ENCODE measurements around the gene C9orf50.

The C9orf50 gene

DNA sequence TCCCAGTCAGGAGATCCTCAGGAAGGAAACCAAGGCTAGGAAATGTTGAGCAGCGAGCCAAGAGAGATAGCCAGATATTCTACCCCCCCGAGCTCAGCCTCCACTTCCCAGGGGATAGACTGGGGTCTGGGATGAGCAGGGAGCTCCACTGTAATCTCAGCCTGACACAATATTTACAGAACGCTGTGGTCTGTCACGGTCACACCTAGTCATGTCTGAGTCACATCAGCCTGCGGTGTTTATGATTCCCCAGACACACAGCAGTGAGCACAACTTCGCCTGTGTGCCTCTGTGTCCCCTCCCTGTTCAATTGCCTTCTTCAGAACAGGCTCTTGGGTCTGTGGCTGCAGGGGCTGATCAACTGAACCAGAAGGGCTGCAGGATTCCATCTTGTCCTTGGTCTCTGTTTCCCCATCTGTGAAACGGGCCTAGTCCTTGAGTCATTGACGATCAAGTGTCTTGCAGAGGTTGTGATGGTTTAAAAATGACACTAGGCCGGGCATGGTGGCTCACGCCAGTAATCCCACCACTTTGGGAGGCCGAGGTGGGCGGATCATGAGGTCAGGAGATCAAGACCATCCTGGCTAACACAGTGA lies 36.0 kb upstream of the C9orf50 start:
- Histone ChIP-seq H3K27me3 (ENCODE audit: control insufficient read depth, insufficient read depth, low read length) (no peaks in the 10 kb centered on the region), H3K4me1 (ENCODE audit: control insufficient read depth, insufficient read depth, low read length) (no peaks in the 10 kb centered on the region), H3K4me3 (ENCODE audit: low read depth, low read length) (no peak overlapping the region), H3K9me3 (ENCODE audit: control insufficient read depth, insufficient read depth, low read length) (no peaks in the 10 kb centered on the region), H3K36me3 (ENCODE audit: control insufficient read depth, insufficient read depth, low read length) (no peaks in the 10 kb centered on the region), H3K9ac (ENCODE audit: low read depth, low read length) (no peak overlapping the region)

DNA sequence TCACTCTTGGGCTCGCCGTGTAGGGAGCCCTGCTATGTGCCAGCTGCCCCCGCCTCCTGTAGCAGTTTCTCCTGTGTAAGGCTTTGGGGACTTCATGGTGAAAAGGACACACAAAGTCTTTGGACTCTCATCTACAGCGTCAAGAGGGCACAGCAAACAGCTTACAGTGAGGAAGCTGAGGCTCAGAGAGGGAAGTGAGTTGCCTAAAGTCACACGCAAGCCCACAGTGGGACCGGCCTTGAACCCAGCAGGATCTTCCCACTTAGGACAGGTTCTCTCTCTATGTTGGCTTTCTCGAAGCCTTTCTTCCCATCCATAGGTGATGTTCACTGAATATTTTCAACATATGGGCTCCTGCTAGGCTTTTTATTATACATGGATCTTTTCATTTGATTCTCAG lies 34.8 kb upstream of the C9orf50 start:
- Histone ChIP-seq H3K36me3 (ENCODE audit: control insufficient read depth, insufficient read depth, low read length) (no peaks in the 10 kb centered on the region), H3K9ac (ENCODE audit: low read depth, low read length) (no peak overlapping the region), H3K4me1 (ENCODE audit: control insufficient read depth, insufficient read depth, low read length) (no peaks in the 10 kb centered on the region), H3K27me3 (ENCODE audit: control insufficient read depth, insufficient read depth, low read length) (no peaks in the 10 kb centered on the region), H3K4me3 (ENCODE audit: low read depth, low read length) (no peak overlapping the region), H3K9me3 (ENCODE audit: control insufficient read depth, insufficient read depth, low read length) (no peaks in the 10 kb centered on the region)

GRCh38 chr9:129655154-129655553 lies 34.3 kb upstream of the C9orf50 start:
- no peaks in the 10 kb centered on the region for H3K27me3 ChIP-seq (ENCODE audit: control insufficient read depth, insufficient read depth, low read length)
- no peak overlapping the region for H3K4me3 ChIP-seq (ENCODE audit: low read depth, low read length)
- H3K4me1 ChIP-seq (ENCODE audit: control insufficient read depth, insufficient read depth, low read length), result no peaks in the 10 kb centered on the region

GRCh38 chr9:129654554-129655040 lies 33.7 kb upstream of the C9orf50 start:
- Histone ChIP-seq H3K36me3 (ENCODE audit: control insufficient read depth, insufficient read depth, low read length) (no peaks in the 10 kb centered on the region), H3K4me3 (ENCODE audit: low read depth, low read length) (no peak overlapping the region), H3K9me3 (ENCODE audit: control insufficient read depth, insufficient read depth, low read length) (no peaks in the 10 kb centered on the region), H3K9ac (ENCODE audit: low read depth, low read length) (no peak overlapping the region), H3K27me3 (ENCODE audit: control insufficient read depth, insufficient read depth, low read length) (no peaks in the 10 kb centered on the region), H3K4me1 (ENCODE audit: control insufficient read depth, insufficient read depth, low read length) (no peaks in the 10 kb centered on the region)

More at GRCh38 chr9:129655154-129655553, 34.3 kb upstream of the C9orf50 start:
- Histone ChIP-seq H3K9me3 (ENCODE audit: control insufficient read depth, insufficient read depth, low read length) (no peaks in the 10 kb centered on the region), H3K9ac (ENCODE audit: low read depth, low read length) (no peak overlapping the region), H3K36me3 (ENCODE audit: control insufficient read depth, insufficient read depth, low read length) (no peaks in the 10 kb centered on the region)

DNA sequence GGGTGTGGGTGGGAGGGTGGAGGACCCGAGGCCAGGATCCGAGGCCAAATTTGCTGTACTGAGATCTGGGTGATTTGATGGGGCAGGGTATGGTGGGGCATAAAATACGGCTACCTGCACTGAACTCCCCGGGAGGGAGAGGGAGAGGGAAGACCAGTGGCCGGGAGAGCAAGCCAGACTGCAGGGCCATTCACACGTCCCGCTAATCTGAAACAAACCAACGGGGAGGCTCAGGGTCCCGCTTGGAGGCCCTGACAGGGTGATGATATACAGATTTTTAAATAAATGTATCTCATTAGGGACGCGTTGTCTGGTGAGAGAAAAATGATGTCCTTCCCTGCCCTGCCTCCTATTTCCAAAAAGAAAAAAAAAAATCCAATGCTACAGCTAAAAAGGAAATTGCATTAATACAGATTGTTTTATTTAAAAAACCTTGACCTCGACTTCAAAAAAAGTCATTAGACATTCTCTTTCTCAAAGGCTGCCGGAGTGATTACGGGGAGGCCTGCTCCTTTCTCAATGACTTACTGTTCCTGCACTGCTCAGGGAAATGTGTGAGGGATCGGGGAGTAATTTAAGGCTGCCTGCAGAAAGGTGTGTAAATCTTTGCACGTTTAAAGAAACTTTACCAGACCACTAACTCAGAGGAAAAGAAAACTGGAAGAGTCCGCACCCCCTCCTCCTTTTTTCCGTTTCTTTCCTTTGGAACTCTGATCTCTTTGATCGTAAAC lies 33.1 kb upstream of the C9orf50 start:
- H3K36me3 ChIP-seq (ENCODE audit: control insufficient read depth, insufficient read depth, low read length), result no peaks in the 10 kb centered on the region
- no peak overlapping the region for H3K9ac ChIP-seq (ENCODE audit: low read depth, low read length)
- H3K4me1 ChIP-seq (ENCODE audit: control insufficient read depth, insufficient read depth, low read length), result no peaks in the 10 kb centered on the region
- H3K4me3 ChIP-seq (ENCODE audit: low read depth, low read length), result no peak overlapping the region
- H3K9me3 ChIP-seq (ENCODE audit: control insufficient read depth, insufficient read depth, low read length), result no peaks in the 10 kb centered on the region
- no peaks in the 10 kb centered on the region for H3K27me3 ChIP-seq (ENCODE audit: control insufficient read depth, insufficient read depth, low read length)

DNA sequence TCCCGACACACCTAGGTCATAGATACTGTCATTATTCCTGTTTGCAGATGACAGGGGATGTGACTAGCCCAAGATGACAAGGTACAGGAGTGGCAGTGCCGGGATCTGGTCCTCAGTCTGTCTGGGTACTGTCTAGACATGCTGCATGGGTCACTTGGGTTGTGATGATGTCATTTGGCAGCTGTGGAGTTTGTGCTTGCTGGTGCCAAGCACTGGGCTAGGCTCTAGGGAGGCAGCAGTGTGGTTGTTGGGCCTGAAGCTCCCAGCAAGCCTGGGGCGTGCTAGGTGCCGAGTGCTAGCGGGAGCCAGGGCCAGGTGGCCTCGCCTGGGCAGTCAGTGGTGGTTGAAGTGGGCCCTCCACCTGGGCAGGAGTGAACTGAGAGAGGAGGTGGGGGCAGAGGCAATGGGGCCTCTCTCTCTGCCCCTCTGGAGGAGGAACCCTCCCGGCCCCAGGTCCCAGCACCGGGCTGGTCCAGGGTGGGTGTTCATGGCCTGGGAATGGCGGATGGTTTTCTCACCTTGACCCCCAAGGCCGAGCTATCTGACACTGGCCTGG lies 29.9 kb upstream of the C9orf50 start:
- Histone ChIP-seq H3K4me3 (ENCODE audit: low read depth, low read length) (no peak overlapping the region), H3K4me1 (ENCODE audit: control insufficient read depth, insufficient read depth, low read length) (no peaks in the 10 kb centered on the region), H3K27me3 (ENCODE audit: control insufficient read depth, insufficient read depth, low read length) (no peaks in the 10 kb centered on the region), H3K9ac (ENCODE audit: low read depth, low read length) (no peak overlapping the region), H3K9me3 (ENCODE audit: control insufficient read depth, insufficient read depth, low read length) (no peaks in the 10 kb centered on the region), H3K36me3 (ENCODE audit: control insufficient read depth, insufficient read depth, low read length) (no peaks in the 10 kb centered on the region)

DNA sequence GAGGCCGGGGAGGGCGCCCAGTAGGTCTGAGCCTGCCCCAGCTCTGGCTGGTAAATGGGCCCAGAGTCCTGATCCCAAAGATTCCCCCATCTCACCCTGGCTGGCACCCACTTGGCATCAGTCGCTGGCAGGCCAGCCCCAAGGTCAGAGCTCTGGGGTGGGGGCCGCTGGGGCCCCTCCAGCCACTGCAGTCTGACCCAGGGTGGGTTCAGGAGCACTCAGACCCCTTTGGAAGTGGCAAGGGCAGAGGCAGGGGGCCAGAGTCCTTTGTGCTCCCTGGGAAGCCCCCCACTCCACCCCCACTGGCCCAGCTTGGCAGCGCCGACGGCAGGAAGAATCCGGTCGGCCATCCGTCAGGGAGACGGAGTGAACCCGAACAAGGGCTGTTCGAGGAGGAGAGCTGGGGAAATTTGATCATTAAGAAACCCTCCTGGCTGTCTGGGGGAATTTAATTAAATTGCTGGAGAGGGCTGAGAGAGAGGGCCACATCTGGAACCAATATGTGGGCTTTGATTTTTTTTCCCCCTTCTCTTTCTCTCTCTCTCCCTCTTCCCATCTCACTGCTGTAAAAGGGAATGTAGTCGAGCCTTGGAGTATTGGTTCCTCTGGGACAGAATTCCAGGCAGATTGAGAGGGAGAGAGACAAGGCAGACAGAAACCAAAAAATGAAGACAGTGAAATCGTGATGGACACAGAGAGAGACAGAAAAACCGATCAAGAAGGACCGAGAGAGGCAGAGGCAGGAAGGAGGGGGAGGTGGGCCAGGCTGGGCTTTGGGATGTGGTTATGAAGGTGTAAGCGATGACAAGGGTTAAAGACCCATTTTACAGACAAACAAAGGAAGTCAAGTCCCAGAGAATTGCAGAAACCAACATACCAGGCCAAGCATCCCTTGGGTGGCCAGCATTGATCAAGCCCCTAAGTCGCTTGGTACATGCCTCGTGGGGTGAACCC lies 29.1 kb upstream of the C9orf50 start:
- Histone ChIP-seq H3K4me3 (ENCODE audit: low read depth, low read length) (no peak overlapping the region), H3K9ac (ENCODE audit: low read depth, low read length) (no peak overlapping the region), H3K36me3 (ENCODE audit: control insufficient read depth, insufficient read depth, low read length) (no peaks in the 10 kb centered on the region), H3K27me3 (ENCODE audit: control insufficient read depth, insufficient read depth, low read length) (no peaks in the 10 kb centered on the region), H3K4me1 (ENCODE audit: control insufficient read depth, insufficient read depth, low read length) (no peaks in the 10 kb centered on the region), H3K9me3 (ENCODE audit: control insufficient read depth, insufficient read depth, low read length) (no peaks in the 10 kb centered on the region)

GRCh38 chr9:129648764-129649115 lies 27.8 kb upstream of the C9orf50 start:
- Histone ChIP-seq H3K4me3 (ENCODE audit: low read depth, low read length) (no peak overlapping the region), H3K27me3 (ENCODE audit: control insufficient read depth, insufficient read depth, low read length) (no peaks in the 10 kb centered on the region), H3K36me3 (ENCODE audit: control insufficient read depth, insufficient read depth, low read length) (no peaks in the 10 kb centered on the region), H3K9ac (ENCODE audit: low read depth, low read length) (no peak overlapping the region), H3K4me1 (ENCODE audit: control insufficient read depth, insufficient read depth, low read length) (no peaks in the 10 kb centered on the region), H3K9me3 (ENCODE audit: control insufficient read depth, insufficient read depth, low read length) (no peaks in the 10 kb centered on the region)

DNA sequence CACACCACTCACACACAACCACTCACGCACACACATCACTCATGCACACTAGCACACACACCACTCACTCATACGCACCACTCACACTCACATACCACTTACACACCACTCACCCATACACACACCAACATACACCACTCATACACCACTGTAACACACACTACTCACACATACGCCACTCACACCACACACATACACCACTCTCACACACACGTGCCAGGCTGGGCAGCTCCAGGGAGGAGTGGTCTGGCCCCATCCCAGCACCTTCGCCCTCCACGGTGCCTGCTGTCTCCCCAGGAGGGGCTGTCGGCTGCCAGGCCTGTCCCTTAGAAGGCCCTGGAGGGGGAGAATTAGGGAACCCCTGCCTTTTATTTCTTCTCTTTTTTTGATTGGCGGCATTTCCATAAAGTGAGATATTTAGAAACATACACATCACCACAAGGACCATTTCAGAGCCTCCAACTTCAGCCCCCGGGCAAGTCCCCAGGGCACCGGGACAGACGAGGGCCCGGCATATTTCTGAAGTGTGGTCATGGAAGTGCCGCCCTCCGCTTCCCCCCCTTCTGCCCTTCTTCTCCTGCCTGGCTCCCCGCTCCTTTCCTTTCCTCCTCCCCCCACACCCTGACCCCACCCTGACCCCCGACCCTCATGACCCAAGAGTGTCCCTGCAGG lies 27.3 kb upstream of the C9orf50 start:
- Histone ChIP-seq H3K9me3 (ENCODE audit: control insufficient read depth, insufficient read depth, low read length) (no peaks in the 10 kb centered on the region), H3K9ac (ENCODE audit: low read depth, low read length) (no peak overlapping the region), H3K36me3 (ENCODE audit: control insufficient read depth, insufficient read depth, low read length) (no peaks in the 10 kb centered on the region), H3K27me3 (ENCODE audit: control insufficient read depth, insufficient read depth, low read length) (no peaks in the 10 kb centered on the region), H3K4me3 (ENCODE audit: low read depth, low read length) (no peak overlapping the region), H3K4me1 (ENCODE audit: control insufficient read depth, insufficient read depth, low read length) (no peaks in the 10 kb centered on the region)

GRCh38 chr9:129647635-129648034 lies 26.7 kb upstream of the C9orf50 start:
- H3K36me3 ChIP-seq (ENCODE audit: control insufficient read depth, insufficient read depth, low read length), result no peaks in the 10 kb centered on the region
- H3K9me3 ChIP-seq (ENCODE audit: control insufficient read depth, insufficient read depth, low read length), result no peaks in the 10 kb centered on the region
- H3K27me3 ChIP-seq (ENCODE audit: control insufficient read depth, insufficient read depth, low read length), result no peaks in the 10 kb centered on the region
- no peak overlapping the region for H3K4me3 ChIP-seq (ENCODE audit: low read depth, low read length)
- no peaks in the 10 kb centered on the region for H3K4me1 ChIP-seq (ENCODE audit: control insufficient read depth, insufficient read depth, low read length)
- no peak overlapping the region for H3K9ac ChIP-seq (ENCODE audit: low read depth, low read length)

- Histone ChIP-seq H3K4me3 (ENCODE audit: low read depth, low read length) (no peak overlapping the region), H3K9me3 (ENCODE audit: control insufficient read depth, insufficient read depth, low read length) (no peaks in the 10 kb centered on the region), H3K36me3 (ENCODE audit: control insufficient read depth, insufficient read depth, low read length) (no peaks in the 10 kb centered on the region), H3K27me3 (ENCODE audit: control insufficient read depth, insufficient read depth, low read length) (no peaks in the 10 kb centered on the region), H3K4me1 (ENCODE audit: control insufficient read depth, insufficient read depth, low read length) (no peaks in the 10 kb centered on the region), H3K9ac (ENCODE audit: low read depth, low read length) (no peak overlapping the region)
Measured at GRCh38 chr9:129646654-129647053, 25.8 kb upstream of the C9orf50 start.

All from iPS-15b (cell line).